Measurements from ENCODE around the gene AGPAT4. TPM values are rescaled to one million over a fixed set of nuclear protein-coding genes. Genes with fewer than 3 reads are reported as not detected.
"Not testable (repeated sequence)": the region's sequence is repeated elsewhere in the genome, so short reads cannot be mapped to it uniquely, and the experiment has no call there.

AGPAT4 gene
- polyA plus RNA-seq, 1 donor (not counting 4 experiments of a cell fraction or from before 2014, with no cell fraction given) = 8.4 TPM

GRCh38 chr6:161226009-161226964 is 47.6 kb downstream of the AGPAT4 start:
- no peak overlapping the region for H3K4me3 ChIP-seq (ENCODE audit: control insufficient read depth in 2 of 3, extremely low read depth in 1 of 3, insufficient read depth in 2 of 3, low read depth in 1 of 3, low read length in 3 of 3)
- no peak overlapping the region for H3K4me2 ChIP-seq (ENCODE audit: control insufficient read depth, extremely low read depth, insufficient read depth, low read depth, low read length)
- no peak overlapping the region for H3K27ac ChIP-seq (ENCODE audit: control insufficient read depth, insufficient read depth, low read length)
- no peaks in the 10 kb centered on the region for H3K79me2 ChIP-seq (ENCODE audit: control insufficient read depth, insufficient read depth, low read length)
- no peaks in the 10 kb centered on the region for H3K27me3 ChIP-seq (ENCODE audit: control insufficient read depth, extremely low read depth, insufficient read depth, low read length)
- no peak overlapping the region for H3K9ac ChIP-seq (ENCODE audit: control insufficient read depth, extremely low read depth, insufficient read depth, low read length)
- peaks cover 0 to 2% of the 10 kb centered on the region in 2 experiments for H3K36me3 ChIP-seq (ENCODE audit: control insufficient read depth in 2 of 2, extremely low read depth in 1 of 2, insufficient read depth in 2 of 2, low read length in 2 of 2)
- FAIRE-seq (no peak), DNase-seq (ENCODE audit: low read depth, low spot score) (no peak)
- no peaks in the 10 kb centered on the region for H3K9me1 ChIP-seq (ENCODE audit: control insufficient read depth, extremely low read depth, insufficient read depth, low read length)
- H3K4me1 ChIP-seq (ENCODE audit: control insufficient read depth, extremely low read depth, insufficient read depth, low read length) = peaks cover 7% of the 10 kb centered on the region
- TF ChIP-seq, protein P1, sequence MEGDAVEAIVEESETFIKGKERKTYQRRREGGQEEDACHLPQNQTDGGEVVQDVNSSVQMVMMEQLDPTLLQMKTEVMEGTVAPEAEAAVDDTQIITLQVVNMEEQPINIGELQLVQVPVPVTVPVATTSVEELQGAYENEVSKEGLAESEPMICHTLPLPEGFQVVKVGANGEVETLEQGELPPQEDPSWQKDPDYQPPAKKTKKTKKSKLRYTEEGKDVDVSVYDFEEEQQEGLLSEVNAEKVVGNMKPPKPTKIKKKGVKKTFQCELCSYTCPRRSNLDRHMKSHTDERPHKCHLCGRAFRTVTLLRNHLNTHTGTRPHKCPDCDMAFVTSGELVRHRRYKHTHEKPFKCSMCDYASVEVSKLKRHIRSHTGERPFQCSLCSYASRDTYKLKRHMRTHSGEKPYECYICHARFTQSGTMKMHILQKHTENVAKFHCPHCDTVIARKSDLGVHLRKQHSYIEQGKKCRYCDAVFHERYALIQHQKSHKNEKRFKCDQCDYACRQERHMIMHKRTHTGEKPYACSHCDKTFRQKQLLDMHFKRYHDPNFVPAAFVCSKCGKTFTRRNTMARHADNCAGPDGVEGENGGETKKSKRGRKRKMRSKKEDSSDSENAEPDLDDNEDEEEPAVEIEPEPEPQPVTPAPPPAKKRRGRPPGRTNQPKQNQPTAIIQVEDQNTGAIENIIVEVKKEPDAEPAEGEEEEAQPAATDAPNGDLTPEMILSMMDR (optimal IDR thresholded peaks at IDR 0.05 in 1 of 3, IDR thresholded peaks at IDR 0.05 in 1 of 3, conservative IDR thresholded peaks at IDR 0.05 in 1 of 3; ENCODE audit: extremely low read depth in 1 of 3, insufficient read depth in 2 of 3, low read length in 3 of 3) = no peak
- TF ChIP-seq EZH2 (IDR thresholded peaks at IDR 0.05; ENCODE audit: low read length) = no peak
- dilution Hi-C loops (cut with MboI; ENCODE audit: extremely low pct_ligation_motif_present, low sequenced_read_pairs) = no loop called here
- no peaks in the 10 kb centered on the region for H4K20me1 ChIP-seq (ENCODE audit: control insufficient read depth, extremely low read depth, insufficient read depth, low read length)
- H2AFZ ChIP-seq (ENCODE audit: control insufficient read depth, low read length) = no peak overlapping the region
- peaks cover 4% of the 10 kb centered on the region for H3K9me3 ChIP-seq (ENCODE audit: control insufficient read depth, low read depth, low read length)

- H3K27ac ChIP-seq (ENCODE audit: control insufficient read depth, insufficient read depth, low read length) = no peak overlapping the region
- H3K9me3 ChIP-seq (ENCODE audit: control insufficient read depth, low read depth, low read length) = peaks cover 4% of the 10 kb centered on the region
- H3K4me2 ChIP-seq (ENCODE audit: control insufficient read depth, extremely low read depth, insufficient read depth, low read depth, low read length) = no peak overlapping the region
- H3K36me3 ChIP-seq (ENCODE audit: control insufficient read depth in 2 of 2, extremely low read depth in 1 of 2, insufficient read depth in 2 of 2, low read length in 2 of 2) = peaks cover 0 to 2% of the 10 kb centered on the region in 2 experiments
- dilution Hi-C loops (cut with MboI; ENCODE audit: extremely low pct_ligation_motif_present, low sequenced_read_pairs) = no loop called here
- H2AFZ ChIP-seq (ENCODE audit: control insufficient read depth, low read length) = no peak overlapping the region
- no peaks in the 10 kb centered on the region for H3K27me3 ChIP-seq (ENCODE audit: control insufficient read depth, extremely low read depth, insufficient read depth, low read length)
- DNase-seq (ENCODE audit: low read depth, low spot score) (no peak), FAIRE-seq (no peak)
- no peak overlapping the region for H3K9ac ChIP-seq (ENCODE audit: control insufficient read depth, extremely low read depth, insufficient read depth, low read length)
- H3K4me1 ChIP-seq (ENCODE audit: control insufficient read depth, extremely low read depth, insufficient read depth, low read length) = peaks cover 7% of the 10 kb centered on the region
- H4K20me1 ChIP-seq (ENCODE audit: control insufficient read depth, extremely low read depth, insufficient read depth, low read length) = no peaks in the 10 kb centered on the region
- TF ChIP-seq, protein P1 (optimal IDR thresholded peaks at IDR 0.05 in 1 of 3, IDR thresholded peaks at IDR 0.05 in 1 of 3, conservative IDR thresholded peaks at IDR 0.05 in 1 of 3; ENCODE audit: extremely low read depth in 1 of 3, insufficient read depth in 2 of 3, low read length in 3 of 3) = no peak
- TF ChIP-seq EZH2 (IDR thresholded peaks at IDR 0.05; ENCODE audit: low read length) = no peak
- no peaks in the 10 kb centered on the region for H3K79me2 ChIP-seq (ENCODE audit: control insufficient read depth, insufficient read depth, low read length)
- H3K4me3 ChIP-seq (ENCODE audit: control insufficient read depth in 2 of 3, extremely low read depth in 1 of 3, insufficient read depth in 2 of 3, low read depth in 1 of 3, low read length in 3 of 3) = no peak overlapping the region
- H3K9me1 ChIP-seq (ENCODE audit: control insufficient read depth, extremely low read depth, insufficient read depth, low read length) = no peaks in the 10 kb centered on the region
Measured at GRCh38 chr6:161225681-161226008, 48.2 kb downstream of the AGPAT4 start.

DNA sequence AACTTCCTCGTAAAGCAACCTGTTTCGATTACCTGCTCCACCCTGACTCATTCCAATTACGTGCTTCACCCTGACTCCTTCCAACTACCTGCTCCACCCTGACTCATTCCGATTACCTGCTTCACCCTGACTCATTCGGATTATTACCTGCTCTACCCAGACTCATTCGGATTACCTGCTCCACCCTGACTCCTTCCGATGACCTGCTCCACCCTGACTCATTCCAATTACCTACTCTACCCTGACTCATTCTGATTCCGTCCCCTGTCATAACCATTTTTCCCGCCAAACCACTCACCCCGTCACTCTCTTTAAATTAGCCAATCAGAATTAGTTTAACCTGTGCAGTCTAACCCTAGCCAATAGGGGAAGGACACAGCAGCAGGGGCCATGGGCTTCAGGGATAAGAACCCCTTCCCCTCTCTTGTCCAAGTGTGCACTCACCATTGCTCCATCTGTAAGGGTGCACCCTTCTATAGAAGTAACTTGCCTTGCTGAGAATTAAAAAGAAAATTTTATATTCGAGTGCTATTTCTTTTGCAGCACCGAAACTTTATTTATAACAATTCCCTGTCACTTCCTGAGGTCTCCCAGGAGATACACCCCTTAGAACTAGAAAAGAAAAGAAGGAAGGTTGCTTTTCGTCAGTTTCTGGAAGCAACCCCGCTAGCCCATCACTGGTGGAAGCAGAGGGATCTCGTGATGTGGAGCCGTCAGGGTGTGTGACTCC is 48.7 kb downstream of the AGPAT4 start:
- H3K79me2 ChIP-seq (ENCODE audit: control insufficient read depth, insufficient read depth, low read length); H3K4me2 ChIP-seq (ENCODE audit: control insufficient read depth, extremely low read depth, insufficient read depth, low read depth, low read length); H4K20me1 ChIP-seq (ENCODE audit: control insufficient read depth, extremely low read depth, insufficient read depth, low read length); H3K9me3 ChIP-seq (ENCODE audit: control insufficient read depth, low read depth, low read length); H3K9me1 ChIP-seq (ENCODE audit: control insufficient read depth, extremely low read depth, insufficient read depth, low read length); H3K27me3 ChIP-seq (ENCODE audit: control insufficient read depth, extremely low read depth, insufficient read depth, low read length); H3K36me3 ChIP-seq (ENCODE audit: control insufficient read depth in 2 of 2, extremely low read depth in 1 of 2, insufficient read depth in 2 of 2, low read length in 2 of 2); H2AFZ ChIP-seq (ENCODE audit: control insufficient read depth, low read length); H3K4me1 ChIP-seq (ENCODE audit: control insufficient read depth, extremely low read depth, insufficient read depth, low read length); H3K9ac ChIP-seq (ENCODE audit: control insufficient read depth, extremely low read depth, insufficient read depth, low read length); dilution Hi-C loops (cut with MboI; ENCODE audit: extremely low pct_ligation_motif_present, low sequenced_read_pairs); H3K4me3 ChIP-seq (ENCODE audit: control insufficient read depth in 2 of 3, extremely low read depth in 1 of 3, insufficient read depth in 2 of 3, low read depth in 1 of 3, low read length in 3 of 3); FAIRE-seq: not testable (repeated sequence)
- H3K27ac ChIP-seq (ENCODE audit: control insufficient read depth, insufficient read depth, low read length) = peak overlapping the region; percentile 31
- DNase-seq (ENCODE audit: low read depth, low spot score) = peak; percentile 75
